ENCODE data around the gene TRERF1.

TRERF1 gene

DNA sequence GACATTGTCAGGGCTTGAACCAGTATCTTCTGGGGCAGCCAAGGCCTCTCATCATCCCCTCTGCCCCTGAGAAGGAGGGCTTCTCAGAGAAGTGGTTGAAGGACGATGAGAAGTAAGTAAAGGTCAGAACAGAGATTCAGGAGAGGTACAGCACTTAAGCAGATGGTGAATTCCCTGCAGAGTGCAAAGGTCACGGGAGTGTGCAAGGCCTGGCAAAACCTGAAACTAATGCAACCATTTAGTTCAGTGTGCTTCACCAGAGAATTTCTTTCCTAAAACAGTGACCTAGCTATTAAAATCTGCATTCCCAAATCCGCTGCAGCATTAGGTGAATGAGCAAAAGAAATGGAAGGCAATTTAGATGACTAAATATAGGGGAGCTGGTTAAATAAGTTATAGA, 58.4 kb downstream of the TRERF1 start:
- DNase-seq (ENCODE audit: low spot score): no peak

- no peak for DNase-seq (ENCODE audit: low spot score)
Observed at GRCh38 chr6:42392833-42393232, 58.9 kb downstream of the TRERF1 start.

GRCh38 chr6:42391441-42391840, 60.3 kb downstream of the TRERF1 start:
- DNase-seq (ENCODE audit: low spot score): no peak

GRCh38 chr6:42390228-42390934, 61.3 kb downstream of the TRERF1 start:
- DNase-seq (ENCODE audit: low spot score): no peak

DNA sequence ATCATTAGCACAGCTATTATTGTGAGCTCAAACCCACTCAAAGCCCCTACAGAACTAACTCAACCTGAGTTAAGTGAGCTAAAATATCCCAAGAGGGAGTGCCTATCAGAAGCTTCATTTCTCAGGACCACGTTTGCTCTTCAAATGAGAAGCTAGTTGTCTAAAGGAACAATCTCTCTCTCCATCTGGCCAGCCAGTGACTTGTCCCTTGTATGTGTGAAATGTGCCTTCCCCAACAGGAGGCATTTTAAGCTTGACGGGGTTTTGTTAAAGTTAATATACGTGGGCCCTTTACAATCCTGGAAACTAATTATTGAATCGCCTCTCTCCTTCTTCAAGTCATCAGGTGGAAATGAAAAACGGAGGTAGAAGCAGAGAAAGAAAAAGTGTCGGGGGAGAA, 62.0 kb downstream of the TRERF1 start:
- no peak for DNase-seq (ENCODE audit: low spot score)

DNA sequence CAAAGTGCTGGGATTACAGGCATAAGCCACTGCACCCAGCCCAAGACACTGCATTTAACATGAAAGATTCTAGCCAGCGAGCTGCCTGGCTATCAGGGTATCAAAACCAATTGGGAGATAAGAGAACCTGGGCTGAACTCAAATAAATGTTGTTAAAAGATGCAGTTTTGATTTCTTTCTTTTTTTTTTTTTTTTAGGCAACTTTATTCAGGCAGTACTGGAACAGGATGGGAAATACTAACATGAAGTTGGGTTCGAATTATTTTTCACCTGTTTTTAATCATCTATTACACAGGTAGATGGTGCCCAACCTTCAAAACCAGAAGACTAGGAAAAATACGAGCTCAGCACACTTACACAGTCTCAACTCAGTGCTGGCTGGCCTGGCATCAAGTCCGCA, 63.7 kb downstream of the TRERF1 start:
- no peak for DNase-seq (ENCODE audit: low spot score)

GRCh38 chr6:42387336-42387735, 64.4 kb downstream of the TRERF1 start:
- no peak for DNase-seq (ENCODE audit: low spot score)

GRCh38 chr6:42385339-42385738, 66.4 kb downstream of the TRERF1 start:
- DNase-seq (ENCODE audit: low spot score): no peak

DNA sequence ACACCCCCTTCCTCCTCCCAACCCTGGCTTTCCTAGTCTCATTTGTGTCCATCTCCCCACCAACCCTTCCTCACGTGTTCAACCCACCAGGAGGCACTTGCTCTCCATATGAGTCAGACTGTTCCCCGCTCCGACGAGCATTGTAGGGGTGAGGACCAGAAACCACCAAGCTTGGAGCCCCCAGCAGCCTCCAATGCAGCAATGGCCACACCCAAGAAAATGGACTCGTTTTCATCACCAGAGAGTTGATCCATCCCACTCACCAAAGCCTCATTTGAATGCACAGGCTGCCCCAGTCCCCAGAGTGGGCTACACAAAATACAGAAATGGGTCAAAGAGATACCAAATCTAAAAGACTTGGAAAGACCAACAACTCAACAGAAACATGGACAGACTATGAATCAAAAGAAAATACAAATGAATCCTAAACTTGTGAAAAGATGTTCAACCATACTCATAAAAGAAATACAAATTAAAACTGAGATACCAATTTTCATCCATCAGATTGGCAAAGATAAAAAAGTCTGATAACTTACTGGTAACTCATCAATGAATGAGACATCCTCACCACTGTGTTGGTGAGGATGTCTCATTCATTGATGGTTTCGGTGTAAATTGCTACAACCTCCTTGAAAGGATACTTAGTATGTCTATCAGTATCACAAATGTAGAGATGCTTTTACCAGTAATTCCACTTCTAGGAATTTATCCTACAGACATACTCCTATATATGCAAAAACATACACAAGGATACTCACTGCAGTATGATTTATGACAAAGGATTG, 68.1 kb downstream of the TRERF1 start:
- DNase-seq (ENCODE audit: low spot score): no peak

- no peak for DNase-seq (ENCODE audit: low spot score)
Observed at GRCh38 chr6:42381850-42382249, 69.9 kb downstream of the TRERF1 start.

- DNase-seq (ENCODE audit: low spot score): no peak
Observed at GRCh38 chr6:42380228-42380979, 71.3 kb downstream of the TRERF1 start.

GRCh38 chr6:42378536-42378935, 73.2 kb downstream of the TRERF1 start:
- DNase-seq (ENCODE audit: low spot score): no peak

DNA sequence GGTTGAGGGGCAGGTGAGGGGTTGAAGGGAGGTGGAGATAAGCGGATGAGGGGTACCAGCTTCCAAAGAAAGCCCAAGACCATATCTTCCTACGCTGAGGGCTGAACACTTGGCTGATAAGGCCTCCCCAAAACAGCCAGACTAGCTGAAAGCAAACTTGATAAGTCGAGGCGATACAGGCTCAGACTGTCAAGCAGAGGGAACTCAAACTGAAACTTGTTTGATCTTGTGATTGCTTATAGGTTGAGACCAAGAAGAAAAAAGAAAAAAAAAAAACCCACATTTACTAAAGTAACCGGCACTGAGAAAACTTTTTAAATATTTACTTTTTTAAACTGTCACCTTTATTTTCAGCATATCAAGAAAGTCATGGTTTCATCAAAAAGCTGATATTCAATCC, 73.6 kb downstream of the TRERF1 start:
- no peak for DNase-seq (ENCODE audit: low spot score)

DNA sequence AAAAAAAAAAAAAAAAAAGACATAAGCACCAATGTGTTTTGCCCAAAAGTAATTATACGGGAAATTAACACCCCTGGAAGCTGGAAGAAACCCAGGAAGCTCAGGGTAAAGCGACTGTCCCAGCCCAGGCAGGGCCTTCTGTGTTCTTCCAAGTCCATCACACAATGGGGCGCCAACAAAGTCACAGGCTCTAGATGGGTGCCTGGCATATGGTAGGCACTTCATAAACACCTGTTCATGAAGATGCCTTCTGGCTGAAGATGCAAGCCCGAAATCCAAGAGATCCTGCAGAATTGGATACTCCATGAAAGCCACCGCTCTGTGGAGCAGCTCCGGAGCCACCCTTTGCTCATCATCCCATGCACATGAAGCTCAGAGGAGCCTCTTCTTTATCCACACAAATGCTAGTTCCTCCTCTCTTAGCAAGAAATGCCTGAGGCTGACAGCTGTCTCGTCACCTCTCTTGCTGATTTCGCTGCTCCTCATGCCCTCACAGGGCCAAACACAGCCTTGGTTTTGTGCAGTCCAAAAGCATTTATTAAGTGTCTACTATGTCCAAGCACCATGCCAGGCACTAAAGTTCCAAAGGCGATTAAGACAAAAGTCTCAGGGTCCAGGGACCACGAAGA, 76.6 kb downstream of the TRERF1 start:
- no peak for DNase-seq (ENCODE audit: low spot score)

DNA sequence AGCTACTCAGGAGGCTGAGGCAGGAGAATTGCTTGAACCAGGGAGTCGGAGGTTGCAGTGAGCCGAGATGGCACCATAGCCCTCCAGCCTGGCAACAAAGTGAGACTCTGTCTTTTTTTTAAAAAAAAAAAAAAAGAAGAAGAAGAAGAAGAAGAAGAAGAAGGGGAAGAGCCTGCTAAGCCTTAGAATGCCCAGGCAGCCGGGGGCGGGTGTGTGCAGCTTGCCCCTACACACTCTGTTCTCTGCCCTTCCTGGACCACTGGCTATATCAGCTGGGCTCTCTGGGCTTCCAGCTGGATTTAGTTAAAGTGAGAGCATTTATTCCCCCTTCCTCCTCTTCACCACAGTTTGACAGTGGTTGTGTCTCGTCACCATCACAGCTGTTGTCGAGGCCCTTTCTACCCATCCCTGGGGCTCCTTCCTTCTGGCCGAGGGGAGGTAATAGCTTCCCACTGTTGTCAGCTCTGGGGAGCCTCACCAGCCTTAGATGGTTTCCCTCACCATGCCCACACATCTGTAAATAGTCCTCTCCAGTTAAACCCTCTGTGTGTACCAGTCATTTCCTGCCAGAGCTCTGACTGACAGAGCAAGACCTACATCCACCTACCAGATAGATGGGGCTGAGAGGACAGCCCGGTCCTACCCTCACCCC, 77.6 kb downstream of the TRERF1 start:
- DNase-seq (ENCODE audit: low spot score): no peak

- DNase-seq (ENCODE audit: low spot score): no peak
Observed at GRCh38 chr6:42372699-42373098, 79.0 kb downstream of the TRERF1 start.

DNA sequence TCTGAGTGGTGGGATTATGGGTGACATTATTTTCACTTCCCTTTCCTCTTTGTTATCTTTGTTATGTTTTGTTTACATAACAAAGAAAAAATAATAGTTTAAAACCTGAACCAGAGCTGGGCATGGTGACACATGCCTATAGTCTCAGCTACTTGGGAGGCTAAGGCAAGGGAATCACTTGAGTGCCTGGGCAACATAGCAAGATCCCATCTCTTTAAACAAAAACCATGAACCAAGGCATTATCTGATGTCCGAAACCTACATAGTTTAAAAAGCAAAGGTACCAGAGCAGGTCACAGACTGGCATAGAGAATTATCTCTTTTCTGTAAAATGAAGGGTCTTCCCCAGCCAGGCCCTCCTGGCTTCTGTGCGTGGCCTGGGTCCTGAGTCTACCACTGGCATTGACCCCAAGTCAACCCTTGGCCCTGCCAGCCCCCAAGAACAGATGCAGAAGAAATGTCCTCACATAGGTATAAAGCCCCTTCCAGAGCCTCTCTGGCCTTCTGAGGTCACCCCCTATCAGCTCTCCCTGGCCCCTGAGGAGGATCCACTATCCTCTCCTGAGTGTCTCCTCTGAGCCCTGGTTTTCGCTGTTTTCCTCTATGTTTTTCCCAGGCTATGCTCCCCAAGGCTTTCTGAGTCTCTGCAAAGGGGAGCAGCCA, 81.3 kb downstream of the TRERF1 start:
- no peak for DNase-seq (ENCODE audit: low spot score)

- DNase-seq (ENCODE audit: low spot score): no peak
Observed at GRCh38 chr6:42369568-42369967, 82.2 kb downstream of the TRERF1 start.

DNA sequence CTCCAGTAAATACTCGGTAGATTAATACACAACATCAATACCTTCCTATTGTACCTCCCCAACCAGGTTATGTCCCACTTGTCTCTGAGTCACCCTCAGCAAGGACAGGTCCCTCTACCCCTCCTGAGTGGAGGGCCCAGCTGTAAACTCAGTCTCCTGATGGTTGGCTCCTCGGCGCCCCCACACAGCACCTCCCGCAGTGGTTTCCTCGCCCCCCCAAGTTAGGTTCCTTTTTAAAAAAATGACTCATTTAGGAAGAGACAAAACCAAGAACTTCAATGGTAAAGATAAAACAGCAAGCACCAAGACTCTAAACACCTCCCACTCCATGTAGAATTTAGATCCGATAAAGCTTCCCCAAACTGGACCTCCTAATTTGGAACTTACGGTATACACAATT, 83.5 kb downstream of the TRERF1 start:
- no peak for DNase-seq (ENCODE audit: low spot score)

GRCh38 chr6:42367353-42368011, 84.2 kb downstream of the TRERF1 start:
- DNase-seq (ENCODE audit: low spot score): peak; percentile 34

DNA sequence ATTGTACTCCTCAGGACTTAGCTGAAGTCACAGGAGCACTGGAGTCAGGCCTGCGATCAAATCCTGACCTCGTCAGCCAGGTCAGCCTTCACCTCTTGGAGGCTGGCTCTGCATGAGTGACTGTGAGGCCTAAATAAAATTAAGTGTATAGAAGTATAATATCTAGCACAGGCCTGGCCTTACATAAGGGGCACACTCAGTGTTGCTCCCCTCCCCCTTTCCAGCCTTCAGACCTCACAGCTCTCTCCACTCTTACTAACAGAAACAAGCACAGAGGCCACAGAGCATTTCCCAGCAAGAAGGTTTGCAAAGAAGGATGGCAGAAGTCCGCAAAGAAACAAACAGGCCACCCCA, 84.8 kb downstream of the TRERF1 start:
- DNase-seq (ENCODE audit: low spot score): no peak
